SH-SY5Y (cell line): ENCODE measurements around the gene ZC2HC1B.

Experiments
- GATA2 ChIP-seq: IDR thresholded peaks from 2 replicates; pipeline ENCODE4 v1.6.1; 2011; ENCODE audit warnings: mild to moderate bottlenecking, low read depth, low read length
- GATA3 ChIP-seq: IDR thresholded peaks from 2 replicates; pipeline ENCODE4 v1.6.1; 2011; ENCODE audit warnings: low read depth, mild to moderate bottlenecking, low read length, moderate library complexity

DNA sequence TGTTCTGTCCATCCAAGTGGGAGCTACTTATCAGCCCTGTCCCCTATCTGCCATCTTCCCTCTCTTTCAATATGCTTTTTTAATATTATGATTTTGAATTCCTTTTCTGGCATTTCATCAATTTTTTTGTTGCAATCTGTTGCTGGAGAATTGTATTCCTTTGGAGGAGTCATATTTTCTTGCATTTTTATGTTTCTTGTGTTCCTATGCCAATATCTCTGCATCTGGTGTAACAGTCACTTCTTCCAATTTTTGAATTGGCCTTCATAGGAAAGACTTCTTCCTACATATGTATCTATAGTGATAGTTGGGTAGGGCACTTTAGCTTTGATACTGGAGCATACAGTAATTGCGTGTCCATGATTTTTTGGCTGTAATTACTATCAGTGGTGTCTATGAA lies 70.1 kb downstream of the ZC2HC1B start:
- TF ChIP-seq GATA2 (no peak), GATA3 (no peak)
